Loucy (cell line): ENCODE results near the gene PDZD7.

Experiments used
- H2AFZ ChIP-seq: fragments of 200-600 bp; sonication (generic); 2 replicates; pipeline ENCODE4 v1.6.0; 2016; ENCODE audit warnings: antibody characterized with exemption, mild to moderate bottlenecking, low read length, moderate library complexity
- H3F3A ChIP-seq: fragments of 200-600 bp; 2 replicates; pipeline ENCODE4 v1.6.0; 2016; ENCODE audit warnings: antibody characterized with exemption, low read depth, mild to moderate bottlenecking
- H3K27me3 ChIP-seq: fragments of 200-600 bp; sonication (generic); 2 replicates; pipeline ENCODE4 v1.6.1; 2014; ENCODE audit warnings: low read length, mild to moderate bottlenecking; ENCODE audit not compliant: insufficient read depth, poor library complexity, severe bottlenecking
- H3K36me3 ChIP-seq: fragments of 200-600 bp; sonication (generic); 2 replicates; pipeline ENCODE4 v1.6.1; 2016; ENCODE audit warnings: low read length; ENCODE audit not compliant: insufficient read depth
- H3K4me1 ChIP-seq: fragments of 200-600 bp; sonication (generic); 2 replicates; pipeline ENCODE4 v1.5.1; 2014; ENCODE audit warnings: low read length, mild to moderate bottlenecking; ENCODE audit not compliant: insufficient read depth, poor library complexity, severe bottlenecking
- H3K4me2 ChIP-seq: fragments of 200-600 bp; sonication (generic); 2 replicates; pipeline ENCODE4 v1.6.0; 2014; ENCODE audit warnings: antibody characterized with exemption, low read length, low read depth, mild to moderate bottlenecking; ENCODE audit not compliant: poor library complexity, severe bottlenecking
- H3K4me3 ChIP-seq: fragments of 200-600 bp; sonication (generic); 2 replicates; pipeline ENCODE4 v1.5.1; 2014; ENCODE audit warnings: low read length, mild to moderate bottlenecking, mixed read lengths; ENCODE audit not compliant: poor library complexity, severe bottlenecking
- H3K79me2 ChIP-seq: fragments of 200-600 bp; sonication (generic); 2 replicates; pipeline ENCODE4 v1.6.1; 2014; ENCODE audit warnings: low read length; ENCODE audit not compliant: insufficient read depth
- H3K9ac ChIP-seq: fragments of 200-600 bp; sonication (generic); 2 replicates; pipeline ENCODE4 v1.6.0; 2014; ENCODE audit warnings: mild to moderate bottlenecking, low read depth, low read length, moderate library complexity; ENCODE audit not compliant: poor library complexity, severe bottlenecking
- H3K9me2 ChIP-seq: fragments of 200-600 bp; sonication (generic); replicated peaks from 2 replicates; pipeline ENCODE4 v1.6.1; 2016; ENCODE audit warnings: low read depth, low read length, mixed read lengths
- H3K9me3 ChIP-seq: fragments of 200-600 bp; sonication (generic); 2 replicates; pipeline ENCODE4 v1.6.1; 2014; ENCODE audit warnings: mild to moderate bottlenecking, antibody characterized with exemption, low read length, low read depth; ENCODE audit not compliant: insufficient read depth
- H4K20me1 ChIP-seq: fragments of 200-600 bp; sonication (generic); 2 replicates; pipeline ENCODE4 v1.6.0; 2014; ENCODE audit warnings: antibody characterized with exemption, low read length, mild to moderate bottlenecking; ENCODE audit not compliant: insufficient read depth, poor library complexity, severe bottlenecking
- EZH2phosphoT487 ChIP-seq: fragments of 200-600 bp; IDR thresholded peaks from 2 replicates; pipeline ENCODE4 v1.6.1; 2018; ENCODE audit warnings: antibody characterized with exemption, mild to moderate bottlenecking, moderate library complexity, borderline replicate concordance
- TF ChIP-seq, protein P1 (sequence below): fragments of 200-600 bp; sonication (generic); conservative IDR thresholded peaks from 2 replicates; pipeline ENCODE4 v1.5.1; 2014; ENCODE audit warnings: mild to moderate bottlenecking, antibody characterized with exemption, low read length

The PDZD7 gene

DNA sequence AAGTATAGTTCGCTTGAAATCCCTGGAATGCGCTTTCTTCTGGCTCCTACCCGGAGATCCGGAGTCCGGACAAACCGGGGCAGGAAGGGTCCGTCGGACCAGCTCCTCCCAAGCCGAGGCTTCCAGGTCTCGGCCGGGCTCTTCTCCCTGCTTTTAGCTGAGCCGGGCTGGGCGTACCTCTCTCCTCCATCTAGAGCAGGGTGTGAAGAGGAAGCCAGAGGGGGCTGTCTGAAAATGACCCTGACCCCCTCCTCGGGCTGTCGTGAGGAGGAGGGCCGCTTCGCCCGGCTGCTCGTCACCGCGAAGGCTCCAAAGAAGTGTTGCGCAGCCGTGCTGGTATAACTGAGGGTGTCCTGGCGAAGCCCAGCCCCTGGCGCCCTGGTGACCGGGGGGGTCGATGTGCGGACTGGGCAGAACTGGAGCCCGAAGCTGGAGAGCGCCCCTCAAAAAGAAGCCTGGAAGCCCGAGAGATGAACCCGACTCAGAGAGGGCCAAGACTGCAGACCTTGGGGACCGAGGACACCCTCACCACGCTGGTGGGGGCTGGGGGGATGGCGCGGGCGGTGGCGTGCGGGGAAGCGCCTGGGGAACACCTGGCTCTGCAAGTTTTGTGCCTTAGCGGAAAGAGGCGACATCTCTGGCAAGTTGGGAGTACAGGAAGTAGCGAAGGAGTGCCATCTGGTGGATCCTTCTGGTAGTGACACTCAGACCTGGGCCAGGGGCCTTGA lies 36.6 kb upstream of the PDZD7 start:
- Histone ChIP-seq H2AFZ (peak overlapping the region; percentile 92), H3K79me2 (peaks cover 21% of the 10 kb centered on the region; the same call in 1 of the 2 replicates), H3K4me1 (peaks cover 34% of the 10 kb centered on the region), H3K36me3 (no peaks in the 10 kb centered on the region), H3K4me3 (peak overlapping the region; percentile 79), H3K9ac (peak overlapping the region; percentile 73), H3K4me2 (peak overlapping the region; percentile 87), H4K20me1 (no peaks in the 10 kb centered on the region), H3K9me3 (no peaks in the 10 kb centered on the region), H3K27me3 (no peaks in the 10 kb centered on the region), H3F3A (no peaks in the 10 kb centered on the region), H3K9me2 (no peaks in the 10 kb centered on the region)
- TF ChIP-seq EZH2phosphoT487: no peak
- TF ChIP-seq, protein P1, sequence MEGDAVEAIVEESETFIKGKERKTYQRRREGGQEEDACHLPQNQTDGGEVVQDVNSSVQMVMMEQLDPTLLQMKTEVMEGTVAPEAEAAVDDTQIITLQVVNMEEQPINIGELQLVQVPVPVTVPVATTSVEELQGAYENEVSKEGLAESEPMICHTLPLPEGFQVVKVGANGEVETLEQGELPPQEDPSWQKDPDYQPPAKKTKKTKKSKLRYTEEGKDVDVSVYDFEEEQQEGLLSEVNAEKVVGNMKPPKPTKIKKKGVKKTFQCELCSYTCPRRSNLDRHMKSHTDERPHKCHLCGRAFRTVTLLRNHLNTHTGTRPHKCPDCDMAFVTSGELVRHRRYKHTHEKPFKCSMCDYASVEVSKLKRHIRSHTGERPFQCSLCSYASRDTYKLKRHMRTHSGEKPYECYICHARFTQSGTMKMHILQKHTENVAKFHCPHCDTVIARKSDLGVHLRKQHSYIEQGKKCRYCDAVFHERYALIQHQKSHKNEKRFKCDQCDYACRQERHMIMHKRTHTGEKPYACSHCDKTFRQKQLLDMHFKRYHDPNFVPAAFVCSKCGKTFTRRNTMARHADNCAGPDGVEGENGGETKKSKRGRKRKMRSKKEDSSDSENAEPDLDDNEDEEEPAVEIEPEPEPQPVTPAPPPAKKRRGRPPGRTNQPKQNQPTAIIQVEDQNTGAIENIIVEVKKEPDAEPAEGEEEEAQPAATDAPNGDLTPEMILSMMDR: peak; percentile 73

DNA sequence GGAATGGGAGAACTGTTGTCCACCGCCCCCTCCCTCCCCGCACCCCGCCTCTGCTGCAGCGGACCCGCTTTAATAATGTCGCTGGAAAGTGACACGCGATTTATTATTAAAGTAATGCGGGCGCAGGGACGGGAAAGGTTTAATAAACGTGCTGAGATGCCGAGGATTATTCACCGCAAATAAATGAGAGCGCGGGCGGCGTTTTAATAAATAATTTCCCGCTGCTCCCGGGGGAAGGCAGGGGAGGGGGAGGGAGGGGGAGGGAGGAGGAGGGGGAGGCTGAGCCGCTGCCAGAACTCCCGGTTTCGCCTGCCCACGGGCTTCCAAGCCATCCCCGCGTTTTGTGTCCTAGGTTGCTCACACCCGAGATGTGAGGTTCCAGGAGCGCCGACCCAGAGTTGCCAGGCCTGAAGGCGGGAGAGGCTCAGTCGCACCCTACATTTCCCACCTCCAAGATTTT lies 36.0 kb upstream of the PDZD7 start:
- no peaks in the 10 kb centered on the region for H4K20me1 ChIP-seq
- no peaks in the 10 kb centered on the region for H3K9me3 ChIP-seq
- peak overlapping the region; percentile 79 for H3K4me3 ChIP-seq
- H3K36me3 ChIP-seq: no peaks in the 10 kb centered on the region
- H3F3A ChIP-seq: peaks cover 1% of the 10 kb centered on the region; the same call in 1 of the 2 replicates
- peaks cover 26% of the 10 kb centered on the region; the same call in 1 of the 2 replicates for H3K79me2 ChIP-seq
- H3K9me2 ChIP-seq: no peaks in the 10 kb centered on the region
- peak overlapping the region; percentile 73 for H3K9ac ChIP-seq
- TF ChIP-seq EZH2phosphoT487: no peak
- TF ChIP-seq, protein P1: no peak
- H3K27me3 ChIP-seq: no peaks in the 10 kb centered on the region
- H3K4me1 ChIP-seq: peaks cover 34% of the 10 kb centered on the region
- peak overlapping the region; percentile 87 for H3K4me2 ChIP-seq
- no peak overlapping the region for H2AFZ ChIP-seq

DNA sequence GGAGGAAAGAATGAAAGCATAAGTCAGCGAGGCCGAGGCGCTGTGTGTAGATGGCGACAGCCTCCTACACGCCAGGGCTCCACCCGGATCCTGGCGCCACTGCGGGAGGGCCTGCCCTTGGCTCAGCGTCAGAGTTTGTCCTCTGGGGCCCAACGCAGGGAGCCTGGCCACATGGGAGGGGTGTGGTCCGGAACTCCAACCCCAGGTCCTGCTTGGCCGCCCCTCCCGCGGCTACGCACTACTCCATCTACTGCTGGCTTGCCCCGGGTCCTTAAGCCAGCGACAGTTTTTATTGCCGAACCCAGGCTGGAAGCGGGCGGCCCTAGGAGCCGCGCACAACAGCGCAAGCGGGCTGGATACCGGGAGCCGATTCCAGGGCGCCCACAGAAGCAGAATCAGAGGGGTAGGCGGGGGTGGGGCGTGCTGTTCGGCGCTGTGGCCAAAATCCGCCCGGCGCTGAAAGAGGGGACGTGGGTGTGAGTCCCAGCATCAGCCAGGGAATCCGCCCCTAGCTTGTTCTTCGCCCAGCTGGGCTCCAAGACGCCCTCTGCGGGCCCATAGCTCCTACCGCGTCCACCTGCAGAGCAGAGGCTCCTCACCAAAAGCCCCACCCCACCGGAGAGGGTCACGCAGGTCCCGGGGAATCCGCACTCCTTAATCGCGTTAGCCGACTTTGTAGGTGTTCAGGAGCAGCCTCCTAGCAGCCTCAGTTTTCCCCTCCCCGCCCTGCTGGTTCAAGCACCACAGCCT lies 35.4 kb upstream of the PDZD7 start:
- Histone ChIP-seq H3K4me1 (peaks cover 34% of the 10 kb centered on the region), H2AFZ (no peak overlapping the region)
- no peak for TF ChIP-seq EZH2phosphoT487
- TF ChIP-seq, protein P1: peak; percentile 42

More for the DNA sequence above, 35.4 kb upstream of the PDZD7 start:
- H3K36me3 ChIP-seq: no peaks in the 10 kb centered on the region
- H3K79me2 ChIP-seq: peaks cover 27% of the 10 kb centered on the region; the same call in 1 of the 2 replicates
- no peaks in the 10 kb centered on the region for H3K27me3 ChIP-seq
- no peaks in the 10 kb centered on the region for H3K9me3 ChIP-seq
- peak overlapping the region; percentile 39 for H3K4me2 ChIP-seq
- H3K9me2 ChIP-seq: no peaks in the 10 kb centered on the region
- H3K9ac ChIP-seq: no peak overlapping the region
- H3F3A ChIP-seq: peaks cover 7% of the 10 kb centered on the region; the same call in 1 of the 2 replicates
- peak overlapping the region; percentile 51 for H3K4me3 ChIP-seq
- no peaks in the 10 kb centered on the region for H4K20me1 ChIP-seq
